Heart left ventricle (tissue), 13 donors: Measurements from ENCODE around the gene CRYBG1.

Source experiments
- CTCF ChIP-seq, 12 donors: fragments of 200-600 bp; sonication (generic) in 4 of 12; IDR thresholded peaks; one replicate each; pipeline versions ENCODE4 v1.5.0 to v1.8.0; 2018 to 2022; ENCODE audit warnings: antibody characterized with exemption in 12 of 12, mild to moderate bottlenecking in 5 of 12
- POLR2A ChIP-seq, 2 donors: fragments of 450-650 bp; IDR thresholded peaks; one replicate each; pipeline ENCODE4 v1.6.1; 2017; ENCODE audit warnings: antibody characterized with exemption in 2 of 2, mild to moderate bottlenecking in 2 of 2, moderate library complexity in 2 of 2
- donor health status: ischemic (EF 13 %, LVEDD 7.1; RV severe dilation, severe dysfunction).
- donor health status: DM: no; HTN: yes; CAD: no.
- donor health status: DM: no; HTN: no; CAD: no.
- donor health status: ischemic (EF 25% LVEDD 6.9; RV normal size, moderate dysfunction).
- donor health status: ischemic (EF 25% LVEDD 5.7; RV mildly dilated, moderate dysfunction).
- donor health status: ischemic (EF 35%, LVEDD 5.7; RV mildly dilated, moderate dysfunction).
- donor health status: nonischemic (EF 11% LVEDD 7.7; RV severe dilation, severe dysfunction).
- donor health status: DM: yes; HTN: yes; CAD: no.
- donor health status: PGD.
- donor health status: ischemic (EF 29% LVEDD 5.4; RV normal size, mild dysfunction).
- donor health status: nonischemic (EF 23%, LVEDD 6.1; RV moderate dilation, normal function).

GRCh38 chr6:106536357-106536756, 175.8 kb downstream of the CRYBG1 start:
- TF ChIP-seq CTCF (IDR thresholded peaks at IDR 0.05) (no peak), POLR2A (IDR thresholded peaks at IDR 0.05) (no peak)
